Renal pelvis (tissue), 3 donors: ENCODE results near the gene RASSF3. TPM values are rescaled to one million over a fixed set of nuclear protein-coding genes. Genes with fewer than 3 reads are reported as not detected.

ENCODE experiments used
- polyA plus RNA-seq, 3 donors: library from polyadenylated mRNA; unstranded; fragments of 120-200 nt; gene quantifications; one replicate each; pipeline ENCODE4 v1.2.1, GENCODE V29; 2013; ENCODE audit not compliant: insufficient read length in 3 of 3

Gene RASSF3
- polyA plus RNA-seq, 3 donors: 16.5 to 19.0 (median 18.3) TPM

Other genes starting within 250 kb of the RASSF3 start
- gene C12orf56, start 219.7 kb upstream of the RASSF3 start, polyA plus RNA-seq: 1 to 10 TPM; 1.0 to 1.6 (median 1.5) TPM
- gene XPOT, start 206.1 kb upstream of the RASSF3 start, polyA plus RNA-seq: 10 to 100 TPM; 57.6 to 67.9 (median 61.6) TPM
- gene TBK1, start 158.4 kb upstream of the RASSF3 start, polyA plus RNA-seq: 10 to 100 TPM; 18.2 to 26.4 (median 23.3) TPM
- 100 to 1,000 TPM; 144 to 162 (median 153) TPM for gene GNS, start 148.9 kb downstream of the RASSF3 start, polyA plus RNA-seq
- 1 to 10 TPM; 5.7 to 7.4 (median 5.7) TPM for gene TBC1D30, start 214.2 kb downstream of the RASSF3 start, polyA plus RNA-seq